ENCODE data around the gene EIF3F.

DNA sequence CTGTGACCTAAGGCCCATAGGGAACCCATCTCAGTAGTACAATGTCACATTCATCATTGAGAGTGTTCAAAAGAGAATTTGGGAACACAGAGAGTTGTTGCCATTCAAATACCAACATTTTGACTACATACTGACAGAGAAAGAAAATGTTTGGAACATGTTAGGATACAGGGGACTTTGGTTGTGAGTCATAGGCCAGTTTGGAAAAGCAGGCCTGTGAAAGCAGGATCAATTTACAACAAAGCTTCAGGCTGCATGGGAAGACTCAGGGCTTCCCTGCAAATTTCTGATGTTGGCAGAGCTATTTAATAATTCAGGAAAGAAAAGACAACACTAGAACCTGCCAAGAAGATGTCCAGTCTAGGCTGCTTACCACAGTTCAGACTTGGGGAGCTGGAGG is 22.3 kb upstream of the EIF3F start:
- TF ChIP-seq, protein P1, sequence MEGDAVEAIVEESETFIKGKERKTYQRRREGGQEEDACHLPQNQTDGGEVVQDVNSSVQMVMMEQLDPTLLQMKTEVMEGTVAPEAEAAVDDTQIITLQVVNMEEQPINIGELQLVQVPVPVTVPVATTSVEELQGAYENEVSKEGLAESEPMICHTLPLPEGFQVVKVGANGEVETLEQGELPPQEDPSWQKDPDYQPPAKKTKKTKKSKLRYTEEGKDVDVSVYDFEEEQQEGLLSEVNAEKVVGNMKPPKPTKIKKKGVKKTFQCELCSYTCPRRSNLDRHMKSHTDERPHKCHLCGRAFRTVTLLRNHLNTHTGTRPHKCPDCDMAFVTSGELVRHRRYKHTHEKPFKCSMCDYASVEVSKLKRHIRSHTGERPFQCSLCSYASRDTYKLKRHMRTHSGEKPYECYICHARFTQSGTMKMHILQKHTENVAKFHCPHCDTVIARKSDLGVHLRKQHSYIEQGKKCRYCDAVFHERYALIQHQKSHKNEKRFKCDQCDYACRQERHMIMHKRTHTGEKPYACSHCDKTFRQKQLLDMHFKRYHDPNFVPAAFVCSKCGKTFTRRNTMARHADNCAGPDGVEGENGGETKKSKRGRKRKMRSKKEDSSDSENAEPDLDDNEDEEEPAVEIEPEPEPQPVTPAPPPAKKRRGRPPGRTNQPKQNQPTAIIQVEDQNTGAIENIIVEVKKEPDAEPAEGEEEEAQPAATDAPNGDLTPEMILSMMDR (IDR thresholded peaks at IDR 0.05): no peak
- no peak for TF ChIP-seq POLR2A (IDR thresholded peaks at IDR 0.05)

Data from Peyer's patch (tissue), 4 donors.